HepG2 (cell line): ENCODE data around the gene USP36. TPM values are rescaled to one million over a fixed set of nuclear protein-coding genes. Genes with fewer than 3 reads are reported as not detected.
A peak's percentile ranks its signal among the peaks of the same experiment; 100 is the strongest.

ENCODE experiments used
- ARID5B ChIP-seq: IDR thresholded peaks from 2 replicates; pipeline ENCODE4 v1.4.0; 2020; ENCODE audit warnings: mild to moderate bottlenecking, missing genetic modification reagents
- CHCHD3 ChIP-seq: sonication (generic); formaldehyde crosslinking; IDR thresholded peaks from 2 replicates; pipeline ENCODE4 v1.8.0; 2022; ENCODE audit warnings: mild to moderate bottlenecking, missing genetic modification reagents, moderate library complexity
- FOXK1 ChIP-seq: sonication (generic); formaldehyde crosslinking; IDR thresholded peaks from 2 replicates; pipeline ENCODE4 v1.4.0; 2020; ENCODE audit warnings: low read depth, missing genetic modification reagents, borderline replicate concordance
- GPN1 ChIP-seq: sonication (generic); formaldehyde crosslinking; IDR thresholded peaks from 2 replicates; pipeline ENCODE4 v1.5.1; 2020; ENCODE audit warnings: missing genetic modification reagents, borderline replicate concordance
- GTF2F1 ChIP-seq: fragments of 150-350 bp; IDR thresholded peaks from 2 replicates; pipeline ENCODE4 v1.6.1; 2014; ENCODE audit warnings: low read length
- HOMEZ ChIP-seq: IDR thresholded peaks from 2 replicates; pipeline ENCODE4 v1.6.1; 2016; ENCODE audit warnings: low read depth
- MAFF ChIP-seq: IDR thresholded peaks from 2 replicates; pipeline ENCODE4 v1.6.1; 2011; ENCODE audit warnings: low read depth, low read length, improper control_type of control experiment
- MYNN ChIP-seq: sonication (generic); formaldehyde crosslinking; IDR thresholded peaks from 2 replicates; pipeline ENCODE4 v1.4.0; 2020; ENCODE audit warnings: mild to moderate bottlenecking, low read depth, missing genetic modification reagents
- NFIB ChIP-seq: sonication (generic); formaldehyde crosslinking; IDR thresholded peaks from 2 replicates; pipeline ENCODE4 v1.9.0; 2021; ENCODE audit warnings: missing genetic modification reagents, mild to moderate bottlenecking, borderline replicate concordance
- POLR2A ChIP-seq, 2 experiments: IDR thresholded peaks; 2 replicates each; pipeline ENCODE4 v1.6.1; 2011; ENCODE audit warnings: low read depth in 2 of 2, low read length in 2 of 2, mild to moderate bottlenecking in 1 of 2, moderate library complexity in 1 of 2; ENCODE audit not compliant: insufficient read depth in 1 of 2
- RNF219 ChIP-seq: sonication (generic); formaldehyde crosslinking; IDR thresholded peaks from 2 replicates; pipeline ENCODE4 v1.5.0; 2020; ENCODE audit warnings: mild to moderate bottlenecking, missing genetic modification reagents
- SP1 ChIP-seq, 2 experiments: fragments of 450-650 bp in 1 of 2; sonication (generic) in 1 of 2; formaldehyde crosslinking in 1 of 2; IDR thresholded peaks; 2 replicates each; pipeline versions ENCODE4 v1.4.0 to v1.6.1; 2016 to 2020; ENCODE audit warnings: missing genetic modification reagents in 1 of 2
- ZBTB20 ChIP-seq: sonication (generic); formaldehyde crosslinking; IDR thresholded peaks from 2 replicates; pipeline ENCODE4 v1.8.1; 2023; ENCODE audit warnings: missing genetic modification reagents, low read depth, mild to moderate bottlenecking, borderline replicate concordance
- ZBTB7B ChIP-seq: sonication (generic); formaldehyde crosslinking; IDR thresholded peaks from 2 replicates; pipeline ENCODE4 v1.4.0; 2020; ENCODE audit warnings: missing genetic modification reagents
- ZFX ChIP-seq: sonication (generic); formaldehyde crosslinking; IDR thresholded peaks from 2 replicates; pipeline ENCODE4 v1.4.0; 2020; ENCODE audit warnings: mild to moderate bottlenecking, low read depth, missing genetic modification reagents, moderate library complexity
- ZNF251 ChIP-seq: sonication (generic); formaldehyde crosslinking; IDR thresholded peaks from 2 replicates; pipeline ENCODE4 v1.9.0; 2021; ENCODE audit warnings: mild to moderate bottlenecking, missing genetic modification reagents
- ZNF292 ChIP-seq: sonication (generic); formaldehyde crosslinking; IDR thresholded peaks from 2 replicates; pipeline ENCODE4 v1.8.1; 2022; ENCODE audit warnings: mild to moderate bottlenecking, low read depth, missing genetic modification reagents, borderline replicate concordance
- ZNF326 ChIP-seq: sonication (generic); formaldehyde crosslinking; IDR thresholded peaks from 2 replicates; pipeline ENCODE4 v1.4.0; 2020; ENCODE audit warnings: missing genetic modification reagents, borderline replicate concordance
- polyA plus RNA-seq, 8 experiments: library from polyadenylated mRNA; depleted of rRNA in 3 of 8; stranded (reverse) in 7 of 8; unstranded in 1 of 8; fragments of >200 nt; fragmentation: Illumina TruSeq in 4 of 8; extraction: Trizol in 4 of 8; gene quantifications; 2 replicates each; pipeline versions ENCODE4 v1.2.1 to v1.2.3, GENCODE V29; 2011 to 2016; ENCODE audit warnings: low read depth in 4 of 8, missing spikeins in 1 of 8, mixed read lengths in 1 of 8; ENCODE audit not compliant: insufficient read depth in 1 of 8
- total RNA-seq, 5 experiments: library from RNA; depleted of rRNA; stranded (reverse); fragments of >200 nt; fragmentation: Illumina TruSeq; extraction: Trizol; gene quantifications; 2 replicates each; pipeline ENCODE4 v1.2.3, GENCODE V29; 2016; ENCODE audit warnings: low read depth in 1 of 5

The USP36 gene
- total and polyA plus RNA-seq, 2 of the 13 experiments (the other 11 are each of a cell fraction or from before 2014, with no cell fraction given), result 29.6 to 45.9 TPM

GRCh38 chr17:78831688-78832540 lies 8.7 kb downstream of the USP36 start (continued):
- TF ChIP-seq ARID5B (CRISPR knock-in tag), result peak; percentile 81
- TF ChIP-seq HOMEZ (CRISPR knock-in tag), result no peak
- TF ChIP-seq ZFX, result peak; percentile 53; the same call in 1 of the 2 replicates
- TF ChIP-seq SP1 (IDR thresholded peaks at IDR 0.05), result no peak
- no peak for TF ChIP-seq SP1 (CRISPR knock-in tag; IDR thresholded peaks at IDR 0.05)
- TF ChIP-seq ZNF251 (CRISPR knock-in tag), result no peak
- TF ChIP-seq POLR2A (IDR thresholded peaks at IDR 0.05; ENCODE audit: insufficient read depth in 1 of 2, low read depth in 2 of 2, low read length in 2 of 2), result no peak
- peak; percentile 90 for TF ChIP-seq ZBTB7B (CRISPR knock-in tag)
- peak; percentile 58; the same call in 1 of the 2 replicates for TF ChIP-seq ZNF292 (CRISPR knock-in tag)
- TF ChIP-seq GTF2F1, result no peak
- peak; percentile 32; the same call in 1 of the 2 replicates for TF ChIP-seq FOXK1 (CRISPR knock-in tag)
- TF ChIP-seq RNF219, result no peak
- no peak for TF ChIP-seq NFIB (CRISPR knock-in tag)
- TF ChIP-seq ZBTB20 (CRISPR knock-in tag), result peak; percentile 72; the same call in 1 of the 2 replicates
- no peak for TF ChIP-seq MAFF
- TF ChIP-seq ZNF326 (CRISPR knock-in tag), result no peak
- no peak for TF ChIP-seq CHCHD3 (CRISPR knock-in tag)
- no peak for TF ChIP-seq MYNN (CRISPR knock-in tag)
- no peak for TF ChIP-seq GPN1 (CRISPR knock-in tag)
